ENCODE measurements around the gene MYRIP. TPM values are rescaled to one million over a fixed set of nuclear protein-coding genes. Genes with fewer than 3 reads are reported as not detected.
"Not testable (repeated sequence)": the region's sequence is repeated elsewhere in the genome, so short reads cannot be mapped to it uniquely, and the experiment has no call there.

The MYRIP gene
- total RNA-seq, 1 donor from 2014 or later: 12.5 TPM

DNA sequence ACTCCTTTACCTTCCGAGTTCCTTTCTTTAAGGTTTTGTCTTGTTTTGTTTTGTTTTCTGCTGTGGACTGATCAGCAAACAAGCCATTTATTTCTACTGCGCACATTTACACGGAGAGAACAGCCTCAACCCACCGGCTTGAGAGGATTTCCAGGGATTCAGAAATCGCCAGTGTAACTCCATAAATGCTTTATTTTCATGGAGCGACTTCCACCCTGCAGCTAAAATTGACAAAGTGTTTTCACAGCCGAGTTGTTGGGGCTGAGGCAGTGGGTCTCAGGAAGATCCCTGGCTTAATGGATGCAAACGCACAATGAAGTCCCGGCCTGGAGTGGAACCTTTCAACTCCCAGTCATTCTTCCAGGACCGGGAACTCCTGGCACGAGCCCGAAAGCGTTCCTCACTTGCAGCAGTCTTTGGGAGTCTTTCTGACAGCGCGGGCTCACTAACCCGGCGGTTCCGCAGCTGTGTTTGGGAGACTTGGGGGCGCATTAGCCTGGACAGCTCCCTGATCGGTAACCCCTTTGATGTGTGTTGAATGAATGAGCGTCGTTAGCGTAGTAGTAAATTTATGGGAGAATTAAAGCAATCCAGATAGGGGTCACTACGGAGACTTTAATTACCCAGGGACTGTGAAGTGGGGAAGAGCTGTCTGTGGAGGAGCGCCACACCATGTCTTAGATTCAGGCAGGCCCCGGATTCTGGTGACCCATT, 785 bp upstream of the MYRIP start:
- DNase-seq: no peak

DNA sequence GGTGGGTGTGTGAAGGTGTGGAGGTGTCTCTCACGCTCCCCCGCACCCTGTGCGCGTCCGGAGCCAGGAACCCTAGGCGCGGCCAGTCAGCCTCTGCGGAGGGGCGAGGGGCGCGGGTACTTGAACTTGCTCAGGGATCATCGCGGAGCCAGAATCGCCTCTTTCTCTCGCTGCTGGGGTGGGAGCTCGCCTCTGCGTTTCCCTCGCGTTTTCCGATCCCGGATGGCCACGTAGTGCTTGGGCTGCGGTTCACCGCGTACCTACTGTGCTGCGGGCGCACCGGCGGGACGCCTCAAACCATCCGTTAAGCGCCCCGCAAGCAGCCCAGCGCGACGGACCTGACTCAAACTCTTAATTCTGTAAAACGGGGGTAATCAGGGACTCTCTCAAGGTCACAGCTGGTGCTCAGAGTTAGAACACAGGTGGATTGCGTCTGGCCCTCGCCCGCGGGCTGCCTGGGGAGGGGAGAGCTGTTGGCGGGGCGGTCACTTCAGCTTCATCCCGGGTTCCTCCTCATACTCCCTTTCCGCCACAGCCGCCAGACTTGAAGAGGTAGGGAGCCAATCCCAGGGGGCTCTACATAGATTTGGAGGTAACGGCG, 686 bp downstream of the MYRIP start:
- DNase-seq: no peak

DNA sequence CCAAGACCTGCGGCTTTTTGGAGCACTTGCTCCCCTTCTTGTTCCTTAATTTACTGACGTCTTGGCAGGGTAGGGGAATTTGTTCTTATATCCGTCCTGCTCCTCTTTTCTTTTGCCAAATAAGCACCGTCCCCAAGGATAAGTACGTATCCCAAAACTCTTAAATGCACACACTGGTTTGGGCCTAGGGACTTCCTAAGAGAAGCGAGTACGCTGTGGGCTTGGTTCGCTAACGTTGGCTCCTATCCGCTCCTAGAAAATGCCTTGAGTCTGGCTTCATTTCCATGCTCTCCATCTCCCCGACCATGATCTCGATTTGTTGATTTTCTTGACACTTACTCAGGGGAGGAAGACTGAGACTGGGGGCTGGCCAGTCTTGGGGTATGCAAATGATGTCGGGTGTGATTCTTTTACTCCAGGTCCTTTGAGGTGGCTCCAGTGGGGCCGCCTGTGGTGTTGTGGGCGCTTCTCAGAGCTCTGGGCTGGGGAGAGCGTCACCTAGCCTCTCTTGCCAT, 1.3 kb downstream of the MYRIP start:
- DNase-seq: no peak

- no peak for DNase-seq
Measured at GRCh38 chr3:39811561-39811960, 2.2 kb downstream of the MYRIP start.

DNA sequence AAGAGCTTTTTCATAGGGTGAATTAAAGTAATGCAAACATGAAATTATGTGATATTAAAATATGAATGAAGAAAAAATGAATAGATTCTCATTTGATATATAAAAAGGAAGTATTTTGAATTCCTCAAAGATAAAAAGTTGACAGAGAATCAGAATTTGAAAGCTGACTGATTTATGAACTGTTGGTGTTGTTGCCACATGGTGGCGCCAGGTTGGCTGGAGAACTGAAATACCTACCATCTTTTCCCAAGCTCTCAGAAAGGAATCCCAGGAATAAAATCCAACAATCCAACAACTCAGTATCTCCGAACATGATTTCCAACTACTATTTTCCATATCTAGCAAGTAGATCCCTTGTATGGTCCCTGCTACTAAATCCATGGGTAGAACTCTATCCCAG, 3.1 kb downstream of the MYRIP start:
- no peak for DNase-seq

DNA sequence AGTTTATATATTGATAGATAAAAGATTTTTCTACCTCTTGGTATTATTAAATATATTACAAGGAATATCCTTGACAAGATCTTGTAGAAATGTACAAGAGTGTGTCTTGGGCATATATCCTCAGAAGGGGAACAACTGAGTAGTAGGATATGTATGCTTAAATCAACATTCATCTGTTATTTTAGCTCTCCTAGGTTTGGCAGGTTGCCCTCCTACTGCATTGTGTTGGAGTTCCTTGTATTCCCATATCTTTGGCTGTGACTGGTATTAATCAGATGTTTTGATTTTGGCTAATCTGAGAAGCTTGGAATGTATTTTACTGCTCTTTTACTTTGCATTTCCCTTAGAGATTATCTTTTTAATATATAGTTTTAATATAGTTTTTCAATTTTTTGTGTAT, 4.6 kb downstream of the MYRIP start:
- no peak for DNase-seq

- no peak for DNase-seq
Measured at GRCh38 chr3:39819899-39820298, 10.5 kb downstream of the MYRIP start.

GRCh38 chr3:39833764-39834163, 24.4 kb downstream of the MYRIP start:
- not testable (repeated sequence) for DNase-seq

GRCh38 chr3:39839484-39839883, 30.1 kb downstream of the MYRIP start:
- DNase-seq: no peak

- no peak for DNase-seq
Measured at GRCh38 chr3:39843440-39843839, 34.0 kb downstream of the MYRIP start.

- DNase-seq: no peak
Measured at GRCh38 chr3:39848365-39848764, 39.0 kb downstream of the MYRIP start.

DNA sequence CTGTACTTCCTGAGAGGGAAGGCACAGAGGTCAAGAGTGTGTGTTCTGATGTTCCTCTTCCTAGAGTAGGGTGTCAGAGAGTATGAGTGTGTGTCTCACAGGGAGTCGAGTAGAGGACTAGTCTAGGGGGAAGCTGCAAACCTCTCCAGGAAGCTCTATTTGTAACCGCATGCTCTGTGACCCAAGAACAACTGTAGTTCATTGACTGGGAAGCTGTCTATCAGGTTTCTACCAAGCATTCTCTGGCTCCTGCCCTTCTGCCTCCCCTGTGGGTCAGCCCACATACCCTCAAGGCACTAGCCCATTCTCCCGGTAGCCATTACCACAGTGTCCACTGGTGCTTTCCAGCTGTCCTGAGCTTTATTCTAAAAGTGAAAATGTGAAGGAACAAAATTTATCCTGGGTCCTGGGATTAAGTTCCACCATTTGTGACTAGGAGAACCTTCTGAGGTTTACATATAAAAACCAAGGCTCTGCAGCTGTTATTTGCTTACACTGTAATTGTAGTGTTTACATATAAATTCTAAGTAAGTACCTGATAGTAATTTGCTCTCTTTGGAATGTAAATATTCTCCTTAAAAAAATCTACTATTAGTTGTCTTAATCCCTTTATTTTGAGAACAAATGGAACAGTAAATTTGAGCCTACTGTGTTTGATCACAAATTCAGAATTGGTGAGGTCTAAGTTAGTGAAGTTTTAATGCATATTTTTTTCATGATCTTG, 40.7 kb downstream of the MYRIP start:
- no peak for DNase-seq

DNA sequence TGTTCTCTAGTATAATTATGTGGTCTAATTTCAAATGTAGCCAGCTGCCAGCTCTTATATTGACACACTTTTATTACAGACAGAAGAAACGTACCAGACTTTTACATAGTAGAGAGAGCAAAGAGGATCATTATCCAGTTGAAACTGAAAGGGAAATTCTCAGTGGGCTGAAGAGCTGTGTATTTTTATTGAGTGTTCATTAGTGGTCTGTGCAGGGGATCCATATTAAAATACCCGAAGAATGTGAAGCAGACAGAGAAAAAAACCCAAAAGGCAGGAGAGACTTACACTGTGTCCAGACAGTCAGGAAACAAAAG, 41.3 kb downstream of the MYRIP start:
- no peak for DNase-seq

DNA sequence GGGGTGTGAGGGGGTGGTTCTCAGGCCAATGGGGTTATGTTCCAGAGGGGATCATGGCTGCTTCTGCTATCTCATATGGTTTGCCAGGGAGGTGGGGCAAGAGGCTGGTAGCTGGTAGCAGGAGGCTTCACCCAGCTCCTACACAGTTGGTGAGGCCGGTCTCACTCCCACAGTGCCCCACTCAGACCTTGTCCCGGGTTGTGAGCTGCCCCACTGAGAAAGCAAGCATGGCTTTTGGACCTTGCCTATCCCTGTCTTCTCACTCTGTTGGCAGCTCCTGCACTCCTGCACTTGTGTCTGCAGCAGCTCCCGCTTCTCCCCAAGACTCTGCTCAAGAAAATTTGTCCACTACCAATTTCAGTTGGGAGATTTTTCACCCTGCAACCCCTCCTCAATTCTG, 46.1 kb downstream of the MYRIP start:
- no peak for DNase-seq

DNA sequence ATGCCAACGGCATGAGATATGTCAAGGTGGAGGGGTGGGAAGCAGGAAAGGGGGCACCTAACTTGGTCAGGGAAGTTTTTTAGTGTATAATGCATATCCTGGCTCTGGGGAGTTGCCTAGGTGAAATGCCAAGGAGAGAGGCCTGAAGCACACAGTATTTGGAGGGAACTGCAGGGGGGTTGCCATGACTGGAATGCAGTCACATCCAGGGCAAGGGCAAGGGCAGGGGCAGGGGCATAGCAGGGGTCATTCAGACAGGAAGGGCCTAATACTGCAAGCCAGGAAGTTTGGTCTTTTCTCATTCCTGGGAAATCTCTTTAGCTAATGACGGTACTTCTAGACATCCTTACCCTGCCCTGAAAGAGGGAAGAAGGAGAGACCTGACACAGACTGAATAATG, 60.5 kb downstream of the MYRIP start:
- DNase-seq: no peak

GRCh38 chr3:39870706-39871105, 61.3 kb downstream of the MYRIP start:
- no peak for DNase-seq

DNA sequence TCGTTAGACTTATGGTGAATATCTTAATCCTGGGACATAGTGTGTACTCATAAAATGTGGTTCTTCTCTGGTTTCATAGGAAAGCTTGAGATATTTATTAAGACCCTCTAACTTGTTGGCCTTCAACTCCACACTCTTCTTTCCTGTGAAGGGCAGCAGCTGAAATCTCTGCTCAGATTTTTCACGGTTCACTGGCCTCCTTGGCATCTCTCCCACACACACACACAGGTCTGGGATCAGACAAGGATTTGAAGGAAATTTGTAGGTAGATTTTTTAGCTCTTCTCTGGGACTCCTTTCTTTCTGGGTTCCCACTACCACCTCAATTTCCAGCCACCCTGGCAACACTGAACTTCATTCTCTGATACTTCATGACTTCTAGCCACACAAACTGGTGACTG, 70.2 kb downstream of the MYRIP start:
- no peak for DNase-seq

DNA sequence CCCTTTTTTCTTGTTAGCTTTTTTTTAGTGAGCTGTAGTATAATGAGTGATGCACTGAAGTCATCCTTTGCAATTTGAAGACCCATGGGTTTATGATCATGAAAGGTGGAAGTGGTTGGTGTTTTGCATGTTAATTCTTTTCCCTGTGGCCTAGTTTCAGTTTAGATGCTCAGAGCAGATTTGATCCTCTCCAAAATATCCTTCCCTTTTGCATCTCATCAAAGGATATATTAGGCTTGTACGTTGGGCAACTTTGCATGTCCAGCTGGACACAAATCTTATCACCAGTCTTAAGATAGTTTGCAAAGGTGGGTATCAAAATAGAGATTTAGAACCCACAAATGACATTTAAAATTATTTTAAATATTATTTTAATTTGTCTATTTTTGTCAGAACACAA, 72.7 kb downstream of the MYRIP start:
- DNase-seq: no peak

DNA sequence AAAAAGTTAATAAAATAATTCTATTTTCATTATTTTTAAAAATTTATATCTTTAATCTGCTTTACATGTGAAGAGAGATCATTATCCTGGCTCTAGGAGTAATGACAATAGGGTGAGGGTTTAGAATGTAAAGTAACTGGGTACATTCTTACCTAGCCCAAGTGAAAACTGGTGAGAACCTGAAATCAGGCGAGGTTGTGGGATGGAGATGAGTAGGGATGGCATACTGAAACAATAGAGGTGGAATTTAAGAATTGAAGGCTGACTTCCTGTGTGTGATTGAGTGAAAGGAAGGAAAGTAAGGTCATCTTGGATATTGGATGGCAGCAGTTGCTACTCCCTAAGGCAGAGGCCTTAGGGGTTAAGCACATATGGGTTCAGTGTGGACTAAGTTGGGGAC, 82.7 kb downstream of the MYRIP start:
- DNase-seq: no peak

GRCh38 chr3:39896184-39896583, 86.8 kb downstream of the MYRIP start:
- no peak for DNase-seq

DNA sequence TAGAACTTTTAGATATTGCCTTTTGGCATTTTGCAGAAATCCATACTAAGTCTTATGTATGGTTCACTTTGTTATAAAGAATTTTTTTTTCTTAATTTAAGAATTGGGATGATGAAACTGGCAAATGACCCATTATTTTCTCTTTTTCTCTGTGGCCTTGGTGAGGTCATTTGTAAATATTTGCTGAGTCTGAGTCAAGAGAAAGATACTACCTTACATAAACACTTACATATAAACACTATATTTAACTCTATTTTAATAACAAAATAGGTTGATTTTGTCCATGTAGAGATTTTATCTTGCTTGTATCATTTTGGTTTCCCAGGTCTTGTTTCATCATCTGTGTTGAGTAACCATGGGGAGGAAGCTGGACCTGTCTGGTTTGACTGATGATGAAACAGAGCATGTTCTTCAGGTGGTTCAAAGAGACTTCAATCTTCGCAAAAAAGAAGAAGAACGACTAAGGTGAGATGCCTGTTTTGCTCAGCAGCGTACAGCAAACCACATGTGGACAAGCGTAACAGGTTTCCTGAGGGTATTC, 91.1 kb downstream of the MYRIP start:
- no peak for DNase-seq

DNA sequence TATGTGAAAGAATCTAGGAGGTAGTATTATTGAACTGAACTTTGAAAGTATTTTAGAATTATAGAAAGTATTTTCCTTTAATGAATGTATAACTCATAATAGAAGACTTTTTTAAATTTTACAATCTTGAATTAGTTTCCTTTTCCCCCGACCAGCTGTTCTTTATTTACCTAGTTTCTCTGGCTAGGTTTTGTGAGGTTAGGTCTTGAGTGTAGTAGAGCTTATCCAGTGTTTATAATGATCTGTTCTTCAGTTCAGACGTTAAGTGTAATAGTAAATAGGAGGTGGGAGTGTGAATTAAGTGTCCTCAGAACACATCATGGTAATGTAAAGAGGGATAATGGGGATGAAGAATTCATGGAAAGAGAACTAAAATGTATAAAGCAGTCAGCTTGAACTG, 93.8 kb downstream of the MYRIP start:
- DNase-seq: no peak

DNA sequence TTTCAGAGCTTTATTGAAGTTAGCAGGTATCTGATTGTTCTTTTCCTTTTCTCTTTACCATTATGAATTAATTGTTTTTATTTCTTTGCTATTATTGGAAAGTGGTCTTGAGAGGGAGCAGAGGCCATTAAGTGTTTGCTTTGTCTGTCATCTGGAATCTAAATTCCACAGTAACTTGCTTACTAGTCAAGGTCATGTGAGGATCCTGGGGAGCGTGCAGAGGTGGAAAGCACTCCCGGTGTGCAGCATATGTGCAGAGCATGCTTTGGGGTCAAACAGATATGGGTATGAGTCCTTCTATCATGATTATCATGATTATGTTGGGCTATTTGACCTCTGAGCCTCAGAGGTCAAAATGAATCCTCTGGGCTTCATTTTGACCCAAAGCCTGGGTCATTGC, 96.4 kb downstream of the MYRIP start:
- no peak for DNase-seq

DNA sequence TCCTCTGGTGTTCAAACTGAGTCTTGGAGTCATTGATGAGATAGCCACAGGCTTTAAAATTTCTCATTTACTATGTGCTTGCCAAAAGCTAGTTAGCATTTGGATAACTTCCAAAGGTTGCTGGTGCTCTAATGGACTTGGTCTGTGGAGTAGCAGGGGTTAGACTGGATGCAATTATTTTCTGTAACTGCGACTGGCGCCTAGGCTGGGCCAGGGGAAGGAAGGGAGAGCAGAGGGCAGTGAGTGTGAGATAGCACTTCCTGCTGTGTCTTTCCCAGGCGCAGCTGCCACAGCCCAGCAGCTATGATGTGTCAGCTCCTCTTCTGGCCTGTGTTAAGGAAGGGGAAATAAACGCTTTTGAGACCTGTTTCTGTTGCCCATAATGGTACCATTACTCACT, 98.6 kb downstream of the MYRIP start:
- DNase-seq: no peak
